Liver (tissue), 3 donors: Measurements from ENCODE around the gene JPT1.
"Not testable (repeated sequence)": the region's sequence is repeated elsewhere in the genome, so short reads cannot be mapped to it uniquely, and the experiment has no call there.

Source experiments
- ATF3 ChIP-seq: IDR thresholded peaks from 2 replicates; pipeline ENCODE4 v1.6.1; 2016; ENCODE audit warnings: antibody characterized with exemption
- GABPA ChIP-seq, 2 donors: IDR thresholded peaks in 1 of 2; conservative IDR thresholded peaks in 1 of 2; 2 replicates each; pipeline ENCODE4 v1.6.1; 2016; ENCODE audit warnings: antibody characterized with exemption in 2 of 2, mild to moderate bottlenecking in 1 of 2, moderate library complexity in 1 of 2
- HNF4G ChIP-seq: IDR thresholded peaks from 2 replicates; pipeline ENCODE4 v1.6.1; 2016; ENCODE audit warnings: antibody characterized with exemption
- MAX ChIP-seq: IDR thresholded peaks from 2 replicates; pipeline ENCODE4 v1.6.1; 2016; ENCODE audit warnings: antibody characterized with exemption
- RAD21 ChIP-seq, 2 donors: IDR thresholded peaks; 2 replicates each; pipeline ENCODE4 v1.6.1; 2016; ENCODE audit warnings: antibody characterized with exemption in 2 of 2, mild to moderate bottlenecking in 2 of 2
- SP1 ChIP-seq: IDR thresholded peaks from 2 replicates; pipeline ENCODE4 v1.6.1; 2018; ENCODE audit warnings: antibody characterized with exemption, mild to moderate bottlenecking
- TAF1 ChIP-seq: conservative IDR thresholded peaks from 2 replicates; pipeline ENCODE4 v1.6.1; 2016; ENCODE audit warnings: antibody characterized with exemption, mild to moderate bottlenecking
- TF ChIP-seq, protein P1 (sequence below): fragments of 150-350 bp; IDR thresholded peaks from 2 replicates; pipeline ENCODE4 v1.5.1; 2017; ENCODE audit warnings: improper control_type of control experiment, low read depth, low read length; ENCODE audit not compliant: missing input control
- TF ChIP-seq, protein P2 (sequence below): IDR thresholded peaks from 2 replicates; pipeline ENCODE4 v1.6.1; 2016; ENCODE audit warnings: antibody characterized with exemption
- donor health status: healthy.
- donor health status: healthy.

DNA sequence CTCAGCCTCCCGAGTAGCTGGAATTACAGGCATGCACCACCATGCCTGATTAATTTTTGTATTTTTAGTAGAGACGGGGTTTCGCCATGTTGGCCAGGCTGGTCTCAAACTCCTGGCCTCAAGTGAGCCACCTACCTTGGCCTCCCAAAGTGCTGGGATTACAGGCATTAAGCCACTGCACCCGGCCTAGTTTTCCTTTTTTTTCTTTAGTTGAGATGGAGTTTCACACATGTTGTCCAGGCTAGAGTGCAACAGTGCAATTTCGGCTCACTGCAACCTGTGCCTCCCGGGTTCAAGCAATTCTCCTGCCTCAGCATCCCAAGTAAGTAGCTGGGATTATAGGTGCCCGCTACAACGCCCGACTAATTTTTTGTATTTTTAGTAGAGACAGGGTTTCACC is 16.6 kb downstream of the JPT1 start:
- not testable (repeated sequence) for TF ChIP-seq ATF3; SP1; MAX; RAD21 (IDR thresholded peaks at IDR 0.05); GABPA (IDR thresholded peaks at IDR 0.05 in 1 of 2, conservative IDR thresholded peaks at IDR 0.05 in 1 of 2); HNF4G; TAF1
- TF ChIP-seq, protein P1, sequence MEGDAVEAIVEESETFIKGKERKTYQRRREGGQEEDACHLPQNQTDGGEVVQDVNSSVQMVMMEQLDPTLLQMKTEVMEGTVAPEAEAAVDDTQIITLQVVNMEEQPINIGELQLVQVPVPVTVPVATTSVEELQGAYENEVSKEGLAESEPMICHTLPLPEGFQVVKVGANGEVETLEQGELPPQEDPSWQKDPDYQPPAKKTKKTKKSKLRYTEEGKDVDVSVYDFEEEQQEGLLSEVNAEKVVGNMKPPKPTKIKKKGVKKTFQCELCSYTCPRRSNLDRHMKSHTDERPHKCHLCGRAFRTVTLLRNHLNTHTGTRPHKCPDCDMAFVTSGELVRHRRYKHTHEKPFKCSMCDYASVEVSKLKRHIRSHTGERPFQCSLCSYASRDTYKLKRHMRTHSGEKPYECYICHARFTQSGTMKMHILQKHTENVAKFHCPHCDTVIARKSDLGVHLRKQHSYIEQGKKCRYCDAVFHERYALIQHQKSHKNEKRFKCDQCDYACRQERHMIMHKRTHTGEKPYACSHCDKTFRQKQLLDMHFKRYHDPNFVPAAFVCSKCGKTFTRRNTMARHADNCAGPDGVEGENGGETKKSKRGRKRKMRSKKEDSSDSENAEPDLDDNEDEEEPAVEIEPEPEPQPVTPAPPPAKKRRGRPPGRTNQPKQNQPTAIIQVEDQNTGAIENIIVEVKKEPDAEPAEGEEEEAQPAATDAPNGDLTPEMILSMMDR = not testable (repeated sequence)
- TF ChIP-seq, protein P2, sequence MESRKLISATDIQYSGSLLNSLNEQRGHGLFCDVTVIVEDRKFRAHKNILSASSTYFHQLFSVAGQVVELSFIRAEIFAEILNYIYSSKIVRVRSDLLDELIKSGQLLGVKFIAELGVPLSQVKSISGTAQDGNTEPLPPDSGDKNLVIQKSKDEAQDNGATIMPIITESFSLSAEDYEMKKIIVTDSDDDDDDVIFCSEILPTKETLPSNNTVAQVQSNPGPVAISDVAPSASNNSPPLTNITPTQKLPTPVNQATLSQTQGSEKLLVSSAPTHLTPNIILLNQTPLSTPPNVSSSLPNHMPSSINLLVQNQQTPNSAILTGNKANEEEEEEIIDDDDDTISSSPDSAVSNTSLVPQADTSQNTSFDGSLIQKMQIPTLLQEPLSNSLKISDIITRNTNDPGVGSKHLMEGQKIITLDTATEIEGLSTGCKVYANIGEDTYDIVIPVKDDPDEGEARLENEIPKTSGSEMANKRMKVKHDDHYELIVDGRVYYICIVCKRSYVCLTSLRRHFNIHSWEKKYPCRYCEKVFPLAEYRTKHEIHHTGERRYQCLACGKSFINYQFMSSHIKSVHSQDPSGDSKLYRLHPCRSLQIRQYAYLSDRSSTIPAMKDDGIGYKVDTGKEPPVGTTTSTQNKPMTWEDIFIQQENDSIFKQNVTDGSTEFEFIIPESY = not testable (repeated sequence)
